Activated CD8-positive, alpha-beta memory T cell treated with anti-CD3 and anti-CD28 coated beads, Interleukin-2, amount 50 U/mL, for 1 hour (primary cell): ENCODE results near the gene FDXR.
A peak's percentile ranks its signal among the peaks of the same experiment; 100 is the strongest.

Experiments
- DNase-seq: peaks from one replicate; pipeline ENCODE4 v3.0.0-alpha.2; 2020; ENCODE audit errors: extremely low read depth

Gene FDXR

GRCh38 chr17:74898376-74898946, 25.7 kb upstream of the FDXR start:
- no peak for DNase-seq

DNA sequence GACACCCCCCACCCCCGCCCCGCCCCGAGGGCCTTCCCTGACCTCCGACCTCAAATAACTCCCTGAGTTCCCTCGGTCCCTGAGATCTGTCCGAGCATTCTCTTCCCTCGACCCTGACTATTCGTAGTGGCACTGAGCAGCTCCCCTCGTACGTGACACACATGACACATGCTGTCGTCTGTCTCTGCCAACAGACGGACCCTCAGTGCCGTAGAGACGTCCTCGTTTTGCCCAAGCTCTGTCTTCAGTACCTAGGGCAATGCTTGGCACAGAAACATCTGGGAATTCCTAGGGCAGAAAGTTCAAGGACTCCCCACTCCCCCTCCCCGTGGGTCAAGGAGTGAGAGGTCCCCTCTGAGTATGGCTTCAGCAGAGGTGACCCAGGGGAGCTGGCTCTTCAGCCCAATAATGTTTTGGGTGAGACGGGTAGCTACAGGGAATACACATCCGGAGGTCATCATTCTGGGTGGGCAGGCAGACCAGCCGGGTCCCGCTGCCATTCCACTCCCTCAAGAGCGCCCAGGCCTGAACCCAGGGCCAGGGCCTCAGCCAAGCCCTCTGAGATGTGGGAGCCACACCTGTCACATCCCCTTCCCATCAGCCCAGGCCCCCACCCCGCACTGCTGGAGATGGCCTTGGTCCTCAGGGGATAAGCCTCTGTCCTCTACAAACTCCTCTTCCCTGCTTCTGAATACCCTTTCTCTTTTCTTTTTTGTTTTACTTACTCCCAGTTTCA, 21.3 kb upstream of the FDXR start:
- no peak for DNase-seq

DNA sequence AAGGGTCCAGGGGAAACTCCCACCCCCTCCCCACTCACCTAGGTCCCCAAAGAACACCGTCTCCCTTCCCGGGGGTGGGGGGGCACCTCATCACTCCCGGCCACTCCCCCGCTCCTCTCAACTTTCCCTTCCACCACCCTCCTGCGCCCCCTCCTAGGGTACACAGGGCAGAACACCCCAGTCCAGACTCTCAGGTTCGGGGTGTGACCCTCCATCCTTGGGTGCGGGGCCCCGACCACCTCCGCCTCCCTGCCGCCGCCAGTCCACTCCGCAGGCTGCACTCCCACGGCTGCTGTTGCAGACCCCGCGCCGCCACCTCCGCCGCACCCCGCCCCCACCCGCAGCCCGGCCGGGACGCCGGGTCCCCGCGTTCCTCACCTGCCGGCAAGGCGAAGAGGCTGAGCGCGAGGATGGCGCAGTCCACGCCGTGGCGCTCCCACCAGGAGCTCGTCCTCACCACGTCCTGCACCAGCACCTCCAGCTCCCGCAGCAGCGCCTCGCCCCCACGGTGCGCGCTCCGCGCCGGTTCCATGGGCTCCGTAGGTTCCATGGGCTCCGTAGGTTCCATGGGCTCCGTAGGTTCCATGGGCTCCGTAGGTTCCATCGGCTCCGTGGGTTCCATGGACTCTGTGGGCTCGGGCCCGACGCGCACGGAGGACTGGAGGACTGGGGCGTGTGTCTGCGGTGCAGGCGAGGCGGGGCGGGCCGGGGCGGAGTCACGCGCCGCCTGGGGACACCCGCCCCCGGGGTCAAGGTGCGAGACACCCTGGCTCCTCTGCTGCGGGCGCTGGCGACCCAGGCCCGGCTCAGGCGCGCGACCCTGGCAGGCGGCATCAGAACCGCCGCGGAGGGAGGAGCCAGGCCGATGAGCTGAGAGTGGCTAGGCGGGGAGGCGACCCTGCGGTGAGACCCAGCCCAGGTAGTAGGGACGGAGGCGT, 20.4 kb upstream of the FDXR start, which contains the start of gene FADS6:
Gene FADS6, minus strand, starts transcription at position 660 of the 938 bp plus-strand sequence. Its CDS starts 38 bp downstream, at position 622.
- DNase-seq = no peak

GRCh38 chr17:74892013-74892841, 19.4 kb upstream of the FDXR start:
- DNase-seq = no peak

DNA sequence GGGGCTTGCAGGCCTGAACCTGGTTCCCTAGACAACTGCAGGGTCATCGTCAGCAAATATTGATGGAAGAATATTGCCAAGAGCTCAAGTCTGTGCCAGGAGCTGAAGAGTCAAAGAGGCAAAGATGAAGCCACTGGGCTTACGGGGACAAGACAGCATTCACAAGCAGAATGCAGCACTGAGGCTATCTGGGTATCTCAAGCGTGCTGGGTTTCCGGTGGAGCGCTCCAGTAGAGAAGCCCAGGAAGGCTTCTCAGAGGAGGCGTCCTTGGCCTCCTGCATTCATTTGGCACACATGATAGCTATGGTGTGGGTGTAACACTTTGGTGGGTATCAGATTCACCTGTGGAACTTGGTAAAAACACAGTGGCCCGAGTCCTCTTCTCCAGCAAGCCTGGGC, 17.8 kb upstream of the FDXR start:
- no peak for DNase-seq

DNA sequence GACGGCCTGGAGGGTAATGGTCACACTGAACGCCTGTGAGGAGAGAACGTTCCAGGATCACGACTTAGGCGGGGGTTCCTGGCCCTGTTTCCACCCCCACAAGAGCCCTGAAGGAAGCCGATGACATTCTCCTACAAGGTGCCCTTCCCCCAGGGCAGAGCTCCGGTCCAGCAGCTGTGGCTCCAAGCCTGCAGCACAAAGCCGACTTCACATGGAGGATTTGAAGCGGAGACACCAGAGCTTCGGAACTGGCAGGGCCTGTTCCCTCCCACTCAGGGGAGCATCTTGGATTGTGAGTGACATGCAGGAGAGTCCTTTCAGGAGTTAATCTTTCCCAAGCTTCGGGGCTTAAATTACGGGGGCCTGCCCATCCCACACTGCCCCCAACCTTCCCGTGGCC, 15.7 kb upstream of the FDXR start:
- no peak for DNase-seq

DNA sequence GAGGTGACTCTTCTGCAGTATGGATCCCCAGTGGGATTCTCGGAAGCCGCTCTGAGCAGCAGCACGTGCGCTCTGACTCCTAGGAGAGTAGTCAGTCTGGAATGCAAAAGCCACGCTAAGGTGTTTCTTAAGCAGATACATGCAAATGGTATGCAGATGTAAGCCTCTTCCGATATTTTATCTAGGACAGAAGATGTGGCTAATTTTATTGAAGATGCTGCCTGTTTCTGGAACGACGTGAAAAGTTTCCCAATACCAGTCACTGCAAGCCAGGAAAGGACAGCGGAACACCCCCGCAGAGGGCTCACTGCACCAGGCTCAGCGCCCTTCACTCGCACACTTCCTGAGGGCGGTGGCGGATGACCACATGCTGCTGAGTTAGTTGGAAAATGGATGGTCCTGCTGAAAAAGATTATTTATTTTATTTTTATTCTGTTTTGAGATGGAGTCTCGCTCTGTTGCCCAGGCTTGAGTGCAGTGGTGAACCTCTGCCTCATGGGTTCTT, 10.5 kb upstream of the FDXR start:
- no peak for DNase-seq

DNA sequence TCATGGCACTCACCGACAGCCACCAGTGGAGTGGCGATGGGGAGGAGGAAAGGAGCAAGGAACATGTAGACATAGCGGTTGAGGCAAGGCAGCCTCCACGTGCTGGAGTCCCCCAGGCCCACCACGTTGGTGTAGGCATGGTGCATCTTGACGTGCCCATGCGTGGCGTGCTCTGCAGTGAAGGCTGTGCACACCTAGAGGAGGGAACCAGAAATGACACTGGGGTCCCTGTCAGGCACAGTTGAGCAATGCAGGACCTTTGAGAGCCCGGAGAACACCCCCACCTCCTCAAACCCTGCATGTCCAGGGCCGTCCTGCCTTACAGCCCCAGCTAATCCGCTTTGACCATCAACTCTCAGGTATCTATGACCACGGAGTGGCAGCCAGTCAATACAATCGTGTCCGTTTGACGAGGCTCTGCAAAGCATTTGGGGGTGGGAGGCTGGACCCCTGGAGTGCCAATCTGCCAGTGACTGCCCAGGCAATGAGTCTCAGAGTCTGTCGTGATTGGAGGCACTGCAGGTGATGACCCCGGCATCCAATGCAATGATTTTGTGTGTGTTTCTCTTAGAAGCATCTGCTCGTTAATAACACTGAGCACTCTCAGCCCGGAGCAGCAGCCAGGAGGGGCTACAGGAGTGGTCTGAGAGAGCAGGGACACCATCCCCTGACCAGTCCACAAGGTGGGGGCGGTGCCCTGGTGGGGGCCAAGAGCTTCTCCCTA, 9.9 kb upstream of the FDXR start:
- DNase-seq = no peak

- DNase-seq = no peak
Observed at GRCh38 chr17:74881073-74881472, 8.3 kb upstream of the FDXR start.

GRCh38 chr17:74879308-74879707, 6.5 kb upstream of the FDXR start:
- DNase-seq = no peak

- no peak for DNase-seq
Observed at GRCh38 chr17:74878658-74879057, 5.9 kb upstream of the FDXR start.

DNA sequence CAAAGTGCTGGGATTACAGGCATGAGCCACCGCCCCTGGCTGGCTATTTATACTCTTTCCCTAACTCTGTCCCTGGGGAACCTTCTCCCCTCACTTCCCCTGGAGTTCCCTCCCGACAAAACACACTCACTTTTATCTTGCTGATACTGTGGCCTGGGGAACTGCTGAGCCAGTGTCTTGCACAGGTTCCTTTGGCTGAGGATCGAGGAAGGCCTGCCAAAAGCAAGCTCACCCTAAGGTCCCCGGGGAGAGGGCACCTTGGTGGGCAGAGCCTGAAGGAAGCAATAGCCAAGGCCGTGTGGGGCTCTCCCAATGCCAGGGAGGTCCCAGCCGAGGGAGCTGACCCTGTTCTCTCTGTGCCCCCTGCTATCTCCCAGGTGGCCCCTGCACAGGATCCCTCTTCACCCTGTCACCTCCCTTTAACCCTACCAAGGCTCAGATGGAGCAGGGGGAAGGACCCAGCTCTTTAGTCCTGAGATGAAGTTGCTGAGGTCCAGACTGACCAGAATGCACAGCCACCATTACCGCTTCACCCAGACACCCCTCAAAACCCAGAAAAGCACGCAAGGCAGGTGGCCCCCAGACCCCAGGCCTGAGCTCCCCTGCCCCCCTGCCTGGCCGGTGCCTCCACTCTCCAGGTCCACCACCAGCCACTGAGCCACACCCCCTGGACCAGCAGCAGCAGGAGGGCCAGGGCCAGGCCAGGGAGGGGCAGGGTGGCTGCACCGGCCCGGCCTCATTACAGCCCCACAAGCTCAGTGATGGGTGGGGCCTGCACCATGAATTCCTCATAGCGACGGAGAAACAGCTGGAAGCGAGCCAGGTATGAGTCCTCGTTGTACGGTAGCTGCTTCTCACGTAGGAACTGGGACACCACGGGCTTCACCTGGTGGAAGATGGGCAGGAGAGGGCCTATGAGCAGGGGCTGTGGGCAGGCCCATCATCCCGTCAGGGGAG, 5.1 kb upstream of the FDXR start:
- no peak for DNase-seq

DNA sequence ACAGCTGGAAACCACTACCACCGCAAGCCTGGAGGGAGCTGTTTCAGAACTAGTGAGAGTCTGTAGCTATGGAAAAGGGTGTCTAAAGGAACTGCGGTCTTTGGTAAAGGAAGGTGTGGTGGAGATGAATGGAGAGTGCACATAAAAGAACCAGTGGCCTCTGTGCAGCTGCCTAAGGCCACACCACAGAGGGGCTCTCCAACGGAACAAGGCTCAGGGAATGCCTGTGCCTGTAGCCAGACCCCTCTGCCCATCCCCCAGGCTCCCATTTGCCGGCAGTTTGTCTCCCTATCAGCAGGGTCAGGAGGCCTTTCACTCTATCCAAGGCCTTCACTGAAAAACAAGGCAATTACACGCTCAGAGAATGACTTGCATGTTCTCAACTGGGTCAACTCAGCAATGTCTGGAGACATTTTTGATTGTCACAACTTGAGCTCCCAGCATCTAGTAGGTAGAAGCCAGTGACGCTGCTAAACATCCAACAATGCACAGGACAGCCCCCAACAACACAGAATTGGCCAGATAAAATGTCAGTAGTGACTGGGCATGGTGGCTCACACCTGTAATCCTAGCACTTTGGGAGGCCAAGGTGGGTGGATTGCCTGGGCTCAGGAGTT, 3.3 kb upstream of the FDXR start:
- DNase-seq = no peak

DNA sequence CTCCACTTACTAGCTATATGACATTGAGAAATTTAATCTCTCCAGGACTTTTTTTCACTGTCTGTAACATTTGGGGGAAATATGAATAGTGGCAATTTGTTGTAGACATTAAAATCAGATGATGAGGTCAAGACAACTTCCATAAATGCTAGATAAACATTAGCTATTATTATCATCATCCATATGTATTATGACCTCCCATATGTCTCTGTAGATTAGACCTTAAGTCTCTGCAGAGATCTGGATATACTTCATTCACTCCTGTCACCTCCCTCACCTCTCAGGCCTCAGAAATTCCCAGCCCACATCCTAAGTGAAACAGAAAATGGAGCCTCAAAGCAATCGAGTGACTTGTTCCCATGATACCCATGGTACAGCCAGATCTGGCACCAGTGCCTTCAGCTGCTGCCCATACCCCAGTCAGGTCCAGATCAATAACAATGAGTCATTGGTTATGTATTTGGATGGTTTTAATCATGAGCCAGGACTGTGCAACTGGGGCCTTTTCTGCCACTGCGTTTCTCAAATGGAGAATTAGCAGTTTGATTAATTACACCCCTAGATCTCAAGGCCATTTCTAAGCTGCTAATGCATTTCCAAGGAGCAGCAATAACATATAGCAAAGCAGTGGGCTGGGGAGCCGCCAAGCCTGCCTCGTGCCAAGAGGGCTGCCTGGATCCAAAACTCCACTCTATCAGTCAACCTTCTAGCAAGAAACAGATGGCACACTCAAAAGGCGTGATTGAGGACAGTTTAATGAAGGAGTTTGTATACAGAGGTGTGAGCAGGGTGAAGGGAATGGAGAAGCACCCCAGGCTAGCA, 2.6 kb upstream of the FDXR start:
- DNase-seq = no peak

GRCh38 chr17:74874615-74875037, 1.8 kb upstream of the FDXR start:
- no peak for DNase-seq

- no peak for DNase-seq
Observed at GRCh38 chr17:74873874-74874614, 1.2 kb upstream of the FDXR start.

GRCh38 chr17:74873037-74873873, 461 bp upstream of the FDXR start:
- peak; percentile 98 for DNase-seq
